CD4-positive, alpha-beta T cell treated with Interleukin-21 for 1 hour (primary cell): ENCODE measurements around the gene GEMIN7.
A peak's percentile ranks its signal among the peaks of the same experiment; 100 is the strongest.
"Not testable (repeated sequence)": the region's sequence is repeated elsewhere in the genome, so short reads cannot be mapped to it uniquely, and the experiment has no call there.

Experiments
- DNase-seq: peaks from one replicate; pipeline ENCODE4 v3.0.0-alpha.2; 2020

The GEMIN7 gene

DNA sequence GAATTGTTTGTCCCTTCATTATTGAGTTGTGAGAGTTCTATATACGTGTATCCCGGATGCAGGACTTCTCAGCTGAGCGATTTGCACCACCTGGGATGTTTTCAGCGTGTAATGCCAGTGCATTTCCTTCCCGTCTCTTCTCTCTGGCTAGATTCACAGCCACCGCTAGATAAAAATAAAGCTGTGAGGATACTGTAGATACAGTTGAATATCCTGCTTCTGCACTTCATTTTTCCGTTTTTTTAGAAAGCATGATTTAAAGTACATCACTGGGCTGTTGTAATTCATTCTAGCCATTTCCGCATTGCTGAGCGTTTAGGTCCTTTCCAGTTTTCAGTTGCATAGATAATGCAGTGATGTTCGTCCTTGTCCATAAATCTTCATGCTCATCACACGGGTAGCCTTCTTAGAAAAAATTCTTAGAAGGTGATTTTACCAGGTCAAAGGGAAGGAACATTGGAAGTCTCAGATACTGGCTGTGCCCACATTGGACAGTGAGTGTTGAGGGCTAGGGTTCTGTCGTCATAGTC is 28.6 kb downstream of the GEMIN7 start:
- DNase-seq, result no peak

DNA sequence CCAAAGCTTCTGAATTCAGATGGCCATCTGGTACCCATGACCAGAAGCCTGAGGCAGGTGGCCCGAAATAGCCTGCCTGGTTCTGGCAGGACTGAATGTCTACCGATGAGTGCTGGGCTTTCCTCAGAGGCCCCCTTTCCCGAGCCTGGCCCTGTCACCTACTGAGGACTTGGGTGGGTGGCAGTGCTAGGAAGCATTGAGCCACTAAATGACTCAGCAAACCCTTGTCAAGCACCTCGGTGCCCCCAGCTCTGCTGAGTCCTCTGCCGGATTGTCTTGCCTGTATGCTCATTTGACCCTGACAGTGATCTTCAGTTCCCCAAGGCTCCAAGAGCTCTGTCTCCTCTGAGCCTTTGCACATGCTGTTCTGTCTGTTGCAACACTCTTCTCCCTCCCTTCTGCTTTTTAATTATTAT is 31.8 kb downstream of the GEMIN7 start:
- DNase-seq, result no peak

DNA sequence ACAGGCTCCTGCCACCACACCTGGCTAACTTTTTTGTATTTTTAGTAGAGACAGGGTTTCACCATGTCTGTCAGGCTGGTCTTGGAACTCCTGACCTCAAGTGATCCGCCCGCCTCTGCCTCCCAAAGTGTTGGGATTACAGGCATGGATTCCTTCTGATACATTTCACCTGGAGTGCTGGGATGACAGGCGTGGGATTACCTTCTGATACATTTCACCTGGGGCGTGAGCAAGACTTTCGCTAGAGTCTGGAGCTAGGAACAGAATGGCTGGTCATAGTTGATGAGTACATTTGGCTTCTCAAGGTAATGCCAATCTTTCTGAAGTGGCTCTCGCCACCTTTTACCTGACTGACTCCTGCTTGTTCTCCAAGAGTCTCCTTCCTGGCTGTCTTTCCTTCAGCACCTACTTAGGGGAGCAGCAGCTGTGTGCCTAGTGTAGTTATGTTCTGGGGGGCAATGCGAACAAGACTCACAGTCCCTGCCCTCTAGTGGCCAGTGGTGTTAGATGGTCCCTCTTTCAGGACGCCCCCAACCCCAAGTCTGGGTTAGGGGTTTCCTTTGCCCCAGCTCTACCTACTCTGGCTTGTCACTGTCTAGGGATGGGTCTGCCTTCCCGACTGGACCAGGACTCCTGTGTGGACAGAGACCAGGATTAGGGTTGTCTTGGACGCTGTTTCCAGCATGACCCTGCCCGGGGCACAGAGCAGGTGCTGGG is 33.2 kb downstream of the GEMIN7 start:
- DNase-seq, result no peak

GRCh38 chr19:45113628-45114027 is 34.6 kb downstream of the GEMIN7 start:
- DNase-seq, result no peak

DNA sequence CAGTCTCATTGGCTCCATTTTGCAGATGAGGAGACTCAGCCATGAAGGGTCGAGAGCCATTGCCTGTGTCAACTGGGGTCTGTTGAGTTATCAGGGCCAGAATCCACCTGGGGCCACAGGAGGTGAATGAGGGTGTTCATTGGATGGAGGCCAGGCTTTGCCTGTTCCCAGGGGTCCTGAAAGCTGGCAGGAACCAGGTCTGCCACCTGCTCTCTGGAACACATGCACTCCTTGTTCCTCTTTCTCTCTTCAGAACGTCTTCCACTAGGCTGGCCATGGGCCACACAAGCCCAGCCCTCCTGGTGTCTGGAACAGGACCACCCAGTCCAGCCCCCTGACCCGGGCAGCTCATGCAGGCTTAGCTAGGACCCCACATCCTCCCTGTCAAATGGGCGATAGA is 35.1 kb downstream of the GEMIN7 start:
- no peak for DNase-seq

GRCh38 chr19:45115809-45116615 is 37.0 kb downstream of the GEMIN7 start:
- no peak for DNase-seq

DNA sequence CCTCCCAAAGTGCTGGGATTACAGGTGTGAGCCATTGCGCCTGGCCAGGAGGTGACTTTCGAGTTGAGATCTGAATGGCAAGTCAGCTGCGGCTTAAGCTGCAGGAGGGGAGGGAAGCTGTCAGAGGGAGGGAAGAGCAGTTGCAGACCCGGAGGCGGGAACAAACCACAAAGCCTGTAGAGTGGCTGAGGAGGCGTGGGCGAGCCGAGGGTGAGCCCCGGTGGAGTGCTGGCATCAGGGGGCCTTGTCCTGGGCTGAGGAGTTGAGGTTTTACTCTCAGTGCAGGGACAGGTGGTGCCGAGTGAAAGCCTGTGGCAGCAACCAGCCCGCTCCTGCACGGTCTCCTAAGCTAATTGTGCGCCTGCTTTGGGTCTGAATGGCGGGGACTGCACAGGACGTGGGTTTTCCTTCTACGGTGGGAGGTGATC is 38.1 kb downstream of the GEMIN7 start:
- peak; percentile 32 for DNase-seq

GRCh38 chr19:45117671-45118070 is 38.6 kb downstream of the GEMIN7 start:
- DNase-seq, result no peak

GRCh38 chr19:45118106-45118505 is 39.0 kb downstream of the GEMIN7 start:
- DNase-seq, result no peak

GRCh38 chr19:45118591-45119355 is 39.7 kb downstream of the GEMIN7 start:
- not testable (repeated sequence) for DNase-seq

- DNase-seq, result no peak
Measured at GRCh38 chr19:45119582-45119981, 40.5 kb downstream of the GEMIN7 start.

GRCh38 chr19:45121827-45122345 is 42.8 kb downstream of the GEMIN7 start:
- DNase-seq, result no peak

DNA sequence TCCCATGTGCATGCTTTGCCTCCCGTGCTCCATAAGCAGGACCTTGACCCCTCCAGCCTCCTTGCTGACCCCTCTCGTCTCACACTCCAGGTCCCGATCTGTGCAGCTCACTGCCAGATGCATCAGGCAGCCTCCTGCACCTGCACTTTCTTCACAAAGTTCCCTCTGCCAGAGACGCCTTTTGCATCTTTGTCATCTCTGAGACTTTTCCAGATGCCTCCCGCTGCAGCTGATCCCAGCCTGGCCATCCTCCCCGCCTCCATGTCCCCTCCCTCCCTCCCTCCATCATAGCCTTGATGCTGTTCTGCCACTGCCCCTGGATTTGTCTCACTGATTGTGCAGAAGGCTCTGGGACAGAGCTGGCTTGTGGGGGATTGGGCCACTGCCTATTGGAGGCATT is 43.8 kb downstream of the GEMIN7 start:
- no peak for DNase-seq

DNA sequence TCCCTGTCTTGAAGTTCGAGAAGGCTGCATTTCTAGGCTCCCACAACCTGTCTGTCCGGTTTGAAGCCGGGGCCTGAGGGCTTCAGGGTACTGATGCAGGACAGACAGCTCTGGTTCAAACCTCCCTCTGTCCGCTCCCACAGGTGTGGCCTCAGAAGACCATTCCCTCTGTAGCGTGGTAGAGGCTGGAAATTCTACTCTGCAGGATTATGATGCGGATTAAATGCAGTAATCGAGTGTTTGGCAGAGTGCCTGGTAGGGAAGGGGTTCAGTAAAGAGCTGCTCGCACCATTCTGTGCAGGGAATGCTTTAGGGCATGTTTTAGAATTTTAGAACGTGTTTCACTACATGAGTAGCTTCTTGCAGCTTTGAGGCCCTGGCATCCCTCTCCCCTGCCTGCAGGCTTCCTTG is 44.4 kb downstream of the GEMIN7 start:
- DNase-seq, result no peak

GRCh38 chr19:45124021-45124420 is 45.0 kb downstream of the GEMIN7 start:
- no peak for DNase-seq

GRCh38 chr19:45125360-45125759 is 46.3 kb downstream of the GEMIN7 start:
- no peak for DNase-seq

GRCh38 chr19:45125975-45126493 is 47.0 kb downstream of the GEMIN7 start:
- peak; percentile 68 for DNase-seq

DNA sequence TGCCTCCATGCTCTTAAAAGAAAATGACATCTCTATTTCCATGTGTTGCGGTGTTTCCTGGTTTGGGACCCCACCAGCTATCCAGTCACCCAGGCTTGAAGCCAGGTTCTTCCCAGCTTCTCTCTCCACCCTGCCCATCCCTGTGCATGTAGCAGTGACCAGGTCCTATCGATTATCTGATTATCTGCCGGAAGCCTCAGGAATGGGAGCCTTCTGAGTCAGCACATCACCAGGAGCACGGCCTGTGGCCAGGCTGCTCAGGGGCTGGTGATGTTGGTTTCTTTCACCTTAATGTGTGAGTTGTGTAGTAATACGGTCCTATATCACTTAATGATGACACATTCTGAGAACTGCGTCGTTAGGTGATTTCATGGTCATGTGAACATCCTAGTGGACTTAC is 47.6 kb downstream of the GEMIN7 start:
- no peak for DNase-seq

DNA sequence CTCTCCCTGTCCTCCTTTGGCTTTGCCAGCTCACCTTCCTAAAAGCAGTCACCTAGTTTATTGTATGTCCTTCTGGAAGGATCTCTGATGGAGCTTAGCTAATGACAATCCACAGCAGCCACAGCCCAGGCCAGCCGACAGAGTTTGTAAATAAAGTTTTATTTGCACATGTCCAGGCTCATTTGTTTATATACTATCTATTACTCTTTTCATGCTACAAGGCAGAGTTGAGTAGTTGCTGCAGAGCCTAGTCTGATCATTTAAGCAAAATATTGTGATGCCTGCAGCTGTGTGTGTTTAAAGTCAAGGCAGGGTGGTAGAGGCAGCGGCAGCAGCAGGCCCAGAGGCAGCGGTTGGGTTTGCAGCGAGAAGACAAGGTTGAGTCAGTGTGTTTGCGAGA is 49.1 kb downstream of the GEMIN7 start:
- no peak for DNase-seq

DNA sequence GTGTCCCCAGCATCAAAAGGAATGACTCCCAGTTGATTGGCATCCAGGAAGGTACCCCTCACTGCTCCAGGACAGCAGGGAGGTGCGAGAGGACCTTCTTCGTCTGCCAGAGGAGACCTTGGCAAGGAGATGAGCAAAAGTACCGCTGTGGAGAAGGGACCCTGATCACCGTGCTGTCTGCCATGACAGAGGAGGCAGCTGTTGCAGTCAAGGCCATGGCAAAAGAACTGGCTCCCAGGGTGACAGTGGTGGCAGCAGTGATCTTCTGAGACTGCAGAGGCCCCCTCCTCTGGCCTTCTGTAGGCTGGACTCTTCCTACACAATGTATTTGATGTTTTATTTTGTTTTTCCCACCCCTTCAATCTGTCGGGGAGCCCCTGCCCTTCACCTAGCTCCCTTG is 49.7 kb downstream of the GEMIN7 start:
- DNase-seq, result no peak

DNA sequence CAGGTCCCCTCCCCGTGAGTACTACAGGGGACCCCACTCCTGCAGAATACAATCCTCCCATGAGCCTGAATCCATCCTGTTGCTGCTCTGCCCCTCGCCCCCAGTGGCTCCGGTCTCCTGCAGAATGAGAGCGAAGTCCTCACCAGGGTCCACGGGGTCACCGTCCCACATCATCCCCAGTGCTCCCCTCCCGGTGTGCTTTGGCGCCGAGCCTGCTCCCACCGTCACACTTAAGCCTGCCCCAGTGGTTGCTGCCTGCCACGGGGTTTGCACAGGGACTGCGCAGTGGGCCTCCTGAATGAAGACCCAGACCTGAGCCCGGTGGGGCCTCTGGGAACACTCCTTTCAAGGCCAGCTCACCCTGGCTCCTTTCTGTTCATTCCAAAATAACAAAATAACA is 51.2 kb downstream of the GEMIN7 start:
- no peak for DNase-seq

GRCh38 chr19:45130888-45131615 is 52.0 kb downstream of the GEMIN7 start:
- no peak for DNase-seq
